ENCODE data around the gene CREG1. TPM values are rescaled to one million over a fixed set of nuclear protein-coding genes. Genes with fewer than 3 reads are reported as not detected.
"Not testable (repeated sequence)": the region's sequence is repeated elsewhere in the genome, so short reads cannot be mapped to it uniquely, and the experiment has no call there.

CREG1 gene
- total RNA-seq, 6 experiments from 2014 or later: 95.8 to 230 (median 171) TPM

- no peaks in the 10 kb centered on the region for H3K4me1 ChIP-seq
- H3K9me3 ChIP-seq: no peaks in the 10 kb centered on the region
- H3K27ac ChIP-seq: no peak overlapping the region
- H3K27me3 ChIP-seq: no peaks in the 10 kb centered on the region
- intact Hi-C loops (cut with DNase I): no loop called here
- no peaks in the 10 kb centered on the region for H3K36me3 ChIP-seq
- H3K4me3 ChIP-seq: no peak overlapping the region
- no peak for TF ChIP-seq CTCF (IDR thresholded peaks at IDR 0.05)
- TF ChIP-seq POLR2A (IDR thresholded peaks at IDR 0.05): no peak
- ATAC-seq: peak; percentile 46 to 76 (median 72)
- DNase-seq: no peak
- WGBS (ENCODE audit: insufficient coverage, low coverage, low lambda C conversion rate, missing lambda C conversion rate): 58% methylated on average over 7 of the region's 7 CpGs
Measured at GRCh38 chr1:167563579-167564246, 10.2 kb upstream of the CREG1 start.

GRCh38 chr1:167562702-167563101, 9.1 kb upstream of the CREG1 start:
- WGBS (ENCODE audit: insufficient coverage, low coverage, low lambda C conversion rate, missing lambda C conversion rate): 56% methylated on average over 1 of the region's 1 CpG
- TF ChIP-seq CTCF (IDR thresholded peaks at IDR 0.05) (no peak), POLR2A (IDR thresholded peaks at IDR 0.05) (no peak)
- Histone ChIP-seq H3K27me3 (no peaks in the 10 kb centered on the region), H3K36me3 (no peaks in the 10 kb centered on the region), H3K4me1 (no peaks in the 10 kb centered on the region), H3K9me3 (no peaks in the 10 kb centered on the region), H3K4me3 (no peak overlapping the region), H3K27ac (no peak overlapping the region)
- no peak for DNase-seq
- ATAC-seq: no peak
- intact Hi-C loops (cut with DNase I): no loop called here

- Histone ChIP-seq H3K4me1 (no peaks in the 10 kb centered on the region), H3K27ac (no peak overlapping the region), H3K4me3 (no peak overlapping the region), H3K27me3 (no peaks in the 10 kb centered on the region), H3K36me3 (no peaks in the 10 kb centered on the region), H3K9me3 (no peaks in the 10 kb centered on the region)
- intact Hi-C loops (cut with DNase I): no loop called here
- DNase-seq (no peak), ATAC-seq (no peak)
- WGBS (ENCODE audit: insufficient coverage, low coverage, low lambda C conversion rate, missing lambda C conversion rate): 100% methylated on average over 4 of the region's 6 CpGs
- TF ChIP-seq POLR2A (IDR thresholded peaks at IDR 0.05): no peak
- no peak for TF ChIP-seq CTCF (IDR thresholded peaks at IDR 0.05)
Measured at GRCh38 chr1:167561753-167562152, 8.2 kb upstream of the CREG1 start.

GRCh38 chr1:167555971-167556714, 2.6 kb upstream of the CREG1 start:
- TF ChIP-seq CTCF (IDR thresholded peaks at IDR 0.05): peak; percentile 86 to 95 (median 92)
- TF ChIP-seq POLR2A (IDR thresholded peaks at IDR 0.05): no peak
- DNase-seq: peak; percentile 65 to 80 (median 73)
- intact Hi-C loops (cut with DNase I): no loop called here

GRCh38 chr1:167555072-167555471, 1.5 kb upstream of the CREG1 start:
- DNase-seq; H3K4me3 ChIP-seq; ATAC-seq; H3K36me3 ChIP-seq; intact Hi-C loops (cut with DNase I); H3K27ac ChIP-seq; H3K27me3 ChIP-seq; H3K9me3 ChIP-seq: not testable (repeated sequence)
- peaks cover 0 to 39% (median 8%) of the 10 kb centered on the region in 4 donors for H3K4me1 ChIP-seq
- WGBS (ENCODE audit: insufficient coverage, low coverage, low lambda C conversion rate, missing lambda C conversion rate): 100% methylated on average over 1 of the region's 1 CpG

More at GRCh38 chr1:167555971-167556714, 2.6 kb upstream of the CREG1 start:
- Histone ChIP-seq H3K27ac (peak overlapping the region in 2 of 3 donors; percentile 34 to 41), H3K4me1 (peaks cover 0 to 31% (median 8%) of the 10 kb centered on the region in 4 donors), H3K4me3 (no peak overlapping the region), H3K36me3 (no peaks in the 10 kb centered on the region), H3K9me3 (no peaks in the 10 kb centered on the region), H3K27me3 (no peaks in the 10 kb centered on the region)
- ATAC-seq: peak; percentile 60 to 63 (median 61)
- WGBS (ENCODE audit: insufficient coverage, low coverage, low lambda C conversion rate, missing lambda C conversion rate): 7% methylated on average over 5 of the region's 5 CpGs

Measured in right lobe of liver (tissue), 6 donors.